Measurements from ENCODE around the gene PAX3.

DNA sequence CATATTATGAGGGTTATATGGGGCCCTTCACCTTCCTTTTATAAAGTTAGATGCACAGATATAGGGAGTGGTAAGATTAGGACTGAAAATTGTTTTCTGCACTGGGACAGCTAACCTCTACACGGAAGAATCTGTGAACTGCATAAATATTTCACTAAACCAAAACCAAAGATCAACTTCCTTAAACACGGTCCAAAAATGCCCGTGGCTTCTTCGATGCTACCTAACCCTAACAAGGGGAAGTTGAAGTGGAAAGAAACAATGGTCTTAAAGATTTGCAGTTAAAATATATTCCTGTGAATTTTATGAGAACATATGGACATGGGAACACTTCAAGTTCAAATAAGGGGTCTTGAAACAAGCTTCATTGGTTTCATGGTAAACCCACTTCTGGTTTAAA lies 33.3 kb upstream of the PAX3 start:
- TF ChIP-seq POLR2A (IDR thresholded peaks at IDR 0.05; ENCODE audit: insufficient read depth in 1 of 2, low read depth in 2 of 2, low read length in 2 of 2) (no peak), EZH2 (conservative IDR thresholded peaks at IDR 0.05; ENCODE audit: low read depth, low read length) (no peak)
- TF ChIP-seq, protein P1, sequence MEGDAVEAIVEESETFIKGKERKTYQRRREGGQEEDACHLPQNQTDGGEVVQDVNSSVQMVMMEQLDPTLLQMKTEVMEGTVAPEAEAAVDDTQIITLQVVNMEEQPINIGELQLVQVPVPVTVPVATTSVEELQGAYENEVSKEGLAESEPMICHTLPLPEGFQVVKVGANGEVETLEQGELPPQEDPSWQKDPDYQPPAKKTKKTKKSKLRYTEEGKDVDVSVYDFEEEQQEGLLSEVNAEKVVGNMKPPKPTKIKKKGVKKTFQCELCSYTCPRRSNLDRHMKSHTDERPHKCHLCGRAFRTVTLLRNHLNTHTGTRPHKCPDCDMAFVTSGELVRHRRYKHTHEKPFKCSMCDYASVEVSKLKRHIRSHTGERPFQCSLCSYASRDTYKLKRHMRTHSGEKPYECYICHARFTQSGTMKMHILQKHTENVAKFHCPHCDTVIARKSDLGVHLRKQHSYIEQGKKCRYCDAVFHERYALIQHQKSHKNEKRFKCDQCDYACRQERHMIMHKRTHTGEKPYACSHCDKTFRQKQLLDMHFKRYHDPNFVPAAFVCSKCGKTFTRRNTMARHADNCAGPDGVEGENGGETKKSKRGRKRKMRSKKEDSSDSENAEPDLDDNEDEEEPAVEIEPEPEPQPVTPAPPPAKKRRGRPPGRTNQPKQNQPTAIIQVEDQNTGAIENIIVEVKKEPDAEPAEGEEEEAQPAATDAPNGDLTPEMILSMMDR (CRISPR knock-in tag; IDR thresholded peaks at IDR 0.05): no peak
